Right ventricle myocardium inferior (tissue), 1 donor: ENCODE data around the gene PID1. TPM values are rescaled to one million over a fixed set of nuclear protein-coding genes. Genes with fewer than 3 reads are reported as not detected.

ENCODE experiments used
- ATAC-seq: fragments of 200-7000 bp; cut with Tn5 transposase; one replicate; pipeline ENCODE4 v1.9.1; 2020; ENCODE audit warnings: mild to moderate bottlenecking, moderate library complexity
- DNase-seq: peaks from one replicate; pipeline ENCODE4 v3.0.0; 2021; ENCODE audit errors: missing footprints
- intact Hi-C: fragments of 100-400 bp; cut with DNase I; formaldehyde crosslinking; loops from one replicate; pipeline ENCODE4 v1.11.0; 2022
- total RNA-seq: library from RNA; stranded (reverse); fragmentation: NEBNext Ultra II Directional; extraction: Animal tissue kit (Norgen Biotek cat#: 25700); gene quantifications from one replicate; pipeline ENCODE4 v1.2.1, GENCODE V29; 2021
- donor health status: DM: no; HTN: yes; CAD: no; lungs with severe emphysema.

PID1 gene
- total RNA-seq, 1 donor from 2014 or later, result 8.4 TPM

- ATAC-seq, result peak; percentile 66
- no peak for DNase-seq
- intact Hi-C loops, result no loop called here
Observed at GRCh38 chr2:229179628-229180027, 91.5 kb downstream of the PID1 start.

- intact Hi-C loops, result no loop called here
- ATAC-seq (peak; percentile 29), DNase-seq (no peak)
Observed at GRCh38 chr2:229178706-229179105, 92.4 kb downstream of the PID1 start.

- no peak for DNase-seq
- ATAC-seq, result no peak
- intact Hi-C loops, result no loop called here
Observed at GRCh38 chr2:229178117-229178516, 93.0 kb downstream of the PID1 start.

GRCh38 chr2:229176136-229176535, 95.0 kb downstream of the PID1 start:
- ATAC-seq (no peak), DNase-seq (no peak)
- intact Hi-C loops, result no loop called here

- DNase-seq, result no peak
- intact Hi-C loops, result no loop called here
- ATAC-seq, result no peak
Observed at GRCh38 chr2:229175497-229175863, 95.6 kb downstream of the PID1 start.

- DNase-seq (no peak), ATAC-seq (no peak)
- intact Hi-C loops, result no loop called here
Observed at GRCh38 chr2:229174794-229175496, 96.1 kb downstream of the PID1 start.

GRCh38 chr2:229173825-229174359, 97.2 kb downstream of the PID1 start:
- intact Hi-C loops, result no loop called here
- ATAC-seq, result no peak
- DNase-seq, result no peak

GRCh38 chr2:229170916-229171315, 100.2 kb downstream of the PID1 start:
- ATAC-seq (no peak), DNase-seq (no peak)
- intact Hi-C loops, result no loop called here

GRCh38 chr2:229170171-229170570, 100.9 kb downstream of the PID1 start:
- intact Hi-C loops, result no loop called here
- no peak for ATAC-seq
- DNase-seq, result no peak

GRCh38 chr2:229169751-229170150, 101.3 kb downstream of the PID1 start:
- intact Hi-C loops, result no loop called here
- no peak for DNase-seq
- peak; percentile 33 for ATAC-seq

GRCh38 chr2:229164545-229165249, 106.4 kb downstream of the PID1 start:
- intact Hi-C loops, result no loop called here
- ATAC-seq, result no peak
- no peak for DNase-seq

- intact Hi-C loops, result no loop called here
- DNase-seq (no peak), ATAC-seq (no peak)
Observed at GRCh38 chr2:229163893-229164292, 107.2 kb downstream of the PID1 start.

- DNase-seq, result no peak
- ATAC-seq, result no peak
- intact Hi-C loops, result no loop called here
Observed at GRCh38 chr2:229162015-229162414, 109.1 kb downstream of the PID1 start.

GRCh38 chr2:229160984-229161383, 110.1 kb downstream of the PID1 start:
- DNase-seq (no peak), ATAC-seq (peak; percentile 18)
- intact Hi-C loops, result no loop called here

- intact Hi-C loops, result no loop called here
- ATAC-seq (no peak), DNase-seq (no peak)
Observed at GRCh38 chr2:229160180-229160579, 110.9 kb downstream of the PID1 start.

GRCh38 chr2:229159405-229159804, 111.7 kb downstream of the PID1 start:
- intact Hi-C loops, result no loop called here
- ATAC-seq (no peak), DNase-seq (no peak)

GRCh38 chr2:229154381-229154780, 116.7 kb downstream of the PID1 start:
- DNase-seq (no peak), ATAC-seq (no peak)
- intact Hi-C loops, result no loop called here

- intact Hi-C loops, result no loop called here
- DNase-seq (no peak), ATAC-seq (no peak)
Observed at GRCh38 chr2:229153951-229154350, 117.1 kb downstream of the PID1 start.

GRCh38 chr2:229153267-229153666, 117.8 kb downstream of the PID1 start:
- intact Hi-C loops, result no loop called here
- DNase-seq, result no peak
- ATAC-seq, result no peak

- no peak for DNase-seq
- ATAC-seq, result no peak
- intact Hi-C loops, result no loop called here
Observed at GRCh38 chr2:229152674-229153073, 118.4 kb downstream of the PID1 start.
